Esophagus (tissue), 2 donors: ENCODE results near the gene MORF4L1. TPM values are rescaled to one million over a fixed set of nuclear protein-coding genes. Genes with fewer than 3 reads are reported as not detected.

Source experiments
- H3K27ac ChIP-seq, 2 donors: one replicate each; pipeline ENCODE4 v1.5.1; 2013; ENCODE audit warnings: low read depth in 2 of 2, mild to moderate bottlenecking in 2 of 2, inconsistent platforms in 1 of 2, low read length in 1 of 2, moderate library complexity in 1 of 2
- H3K27me3 ChIP-seq, 2 donors: one replicate each; pipeline ENCODE4 v1.6.1; 2013; ENCODE audit warnings: low read length in 2 of 2, control low read depth in 1 of 2, mild to moderate bottlenecking in 1 of 2; ENCODE audit not compliant: insufficient read depth in 2 of 2, control insufficient read depth in 1 of 2
- H3K36me3 ChIP-seq, 2 donors: one replicate each; pipeline ENCODE4 v1.6.1; 2013; ENCODE audit warnings: low read length in 1 of 2; ENCODE audit not compliant: control insufficient read depth in 2 of 2, insufficient read depth in 2 of 2
- H3K4me1 ChIP-seq, 2 donors: one replicate each; pipeline ENCODE4 v1.6.1; 2013; ENCODE audit warnings: low read length in 1 of 2; ENCODE audit not compliant: control insufficient read depth in 2 of 2, insufficient read depth in 2 of 2
- H3K4me3 ChIP-seq, 2 donors: one replicate each; pipeline ENCODE4 v1.5.1; 2013; ENCODE audit warnings: low read length in 2 of 2, mild to moderate bottlenecking in 2 of 2, low read depth in 1 of 2, moderate library complexity in 1 of 2
- H3K9me3 ChIP-seq, 2 donors: one replicate each; pipeline ENCODE4 v1.6.1; 2013; ENCODE audit warnings: mild to moderate bottlenecking in 2 of 2, low read depth in 1 of 2, low read length in 1 of 2, moderate library complexity in 1 of 2; ENCODE audit not compliant: control insufficient read depth in 2 of 2, insufficient read depth in 1 of 2
- WGBS, 2 donors: extraction: QIAGEN DNeasy Blood & Tissue Kit; methylation state at CpG; one replicate each; pipeline ENCODE4 v1.1.7; 2013; 5-methylcytosine and 5-hydroxymethylcytosine counted together
- polyA plus RNA-seq, 2 donors: library from polyadenylated mRNA; stranded (reverse); fragments of 200-250 nt; gene quantifications; one replicate each; pipeline ENCODE4 v1.2.3, GENCODE V29; 2013
- donor health status: healthy with polysubstance abuse.
- donor health status: Bipolar disorder and iron deficiency.

The MORF4L1 gene
- polyA plus RNA-seq, 2 donors, result 47.6 to 126 TPM

DNA sequence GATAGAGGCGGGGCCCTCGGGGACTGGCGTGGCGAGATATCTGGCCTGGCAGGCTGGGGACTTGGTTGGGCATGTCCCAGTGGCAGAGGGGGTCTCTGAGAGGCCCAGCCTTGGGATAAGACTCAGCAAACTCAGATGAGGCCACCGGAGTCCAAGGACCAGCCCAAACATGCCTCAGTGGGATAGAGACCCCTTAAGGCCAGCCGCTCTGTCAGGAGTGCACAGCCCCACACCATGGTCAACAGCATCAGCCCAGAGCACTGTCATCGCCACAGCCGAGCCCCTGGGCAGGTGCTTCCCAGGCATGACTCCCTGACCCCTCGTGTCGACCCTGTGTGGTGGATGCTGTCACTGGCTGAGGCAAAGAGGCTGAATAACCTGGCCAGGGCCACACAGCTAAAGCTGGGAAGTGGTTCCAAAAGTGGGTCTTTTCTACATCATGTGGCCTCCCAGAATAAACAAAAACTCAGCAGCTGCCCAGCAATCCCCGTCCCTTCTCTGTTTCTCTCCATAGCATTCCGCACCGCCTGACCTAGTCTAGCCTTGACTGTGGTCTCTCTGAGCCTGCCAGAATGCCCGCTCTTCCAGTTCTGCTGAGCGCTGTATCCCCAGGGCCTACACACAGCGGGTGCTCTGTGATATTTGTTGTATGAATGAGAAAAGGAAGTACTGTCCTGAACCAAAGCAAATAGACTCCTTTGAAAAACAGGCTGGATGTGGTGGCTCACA, 57.0 kb downstream of the MORF4L1 start:
- Histone ChIP-seq H3K4me1 (peaks cover 11 to 38% of the 10 kb centered on the region in 2 donors), H3K36me3 (peaks cover 0 to 41% of the 10 kb centered on the region in 2 donors), H3K27ac (peak overlapping the region; percentile 45 to 55), H3K27me3 (no peaks in the 10 kb centered on the region), H3K9me3 (no peaks in the 10 kb centered on the region), H3K4me3 (no peak overlapping the region)
- 79 to 81% methylated on average over 16 of the region's 16 CpGs for WGBS, 2 donors

GRCh38 chr15:78930577-78931388, 58.1 kb downstream of the MORF4L1 start:
- H3K9me3 ChIP-seq, result no peaks in the 10 kb centered on the region
- no peak overlapping the region for H3K4me3 ChIP-seq
- H3K27me3 ChIP-seq, result no peaks in the 10 kb centered on the region
- 52 to 57% methylated on average over 11 of the region's 11 CpGs for WGBS, 2 donors
- H3K27ac ChIP-seq, result peak overlapping the region; percentile 83 to 92
- peaks cover 11 to 38% of the 10 kb centered on the region in 2 donors for H3K4me1 ChIP-seq
- peaks cover 0 to 33% of the 10 kb centered on the region in 2 donors for H3K36me3 ChIP-seq

DNA sequence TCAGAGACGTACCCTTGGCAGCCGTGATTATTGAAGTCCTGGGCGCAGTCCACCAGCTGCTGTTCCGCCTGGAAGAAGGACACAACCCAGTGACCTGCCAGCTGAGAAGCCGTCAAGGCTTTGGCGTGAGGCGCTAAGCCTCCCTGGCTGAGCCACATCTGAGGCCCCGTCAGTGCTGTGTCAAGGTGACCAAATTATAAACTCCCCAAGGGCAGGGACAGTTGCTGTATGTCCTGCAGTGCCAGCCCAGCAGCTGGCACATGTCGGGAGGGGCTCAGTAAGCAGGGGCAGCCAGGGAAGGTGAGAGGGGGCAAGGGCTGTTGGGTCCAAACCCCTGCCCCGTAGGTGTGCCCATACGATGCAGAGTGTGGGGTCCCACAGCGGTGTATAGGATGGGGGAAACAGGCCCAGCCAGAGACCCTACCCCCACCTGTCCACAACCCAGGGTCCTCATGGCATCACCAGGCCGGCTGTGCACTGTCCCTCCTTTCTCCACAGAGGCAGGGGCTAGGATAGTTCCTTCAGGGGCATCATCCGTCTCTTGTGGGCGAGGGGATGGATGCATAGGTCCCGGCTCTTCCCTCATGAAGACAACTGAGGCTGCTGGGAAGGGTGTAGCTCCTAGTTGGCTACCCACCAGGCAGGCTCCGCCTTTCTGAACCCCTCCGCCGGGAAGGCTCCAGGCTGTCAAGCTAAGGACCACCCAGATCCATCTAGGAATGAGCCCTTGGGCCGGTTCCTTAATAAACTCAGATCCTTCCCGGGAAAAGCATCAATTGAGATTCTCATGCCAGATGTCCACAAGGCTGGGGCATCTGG, 59.0 kb downstream of the MORF4L1 start:
- Histone ChIP-seq H3K36me3 (peaks cover 0 to 26% of the 10 kb centered on the region in 2 donors), H3K4me1 (peaks cover 11 to 35% of the 10 kb centered on the region in 2 donors), H3K27me3 (no peaks in the 10 kb centered on the region), H3K27ac (peak overlapping the region; percentile 70 to 92), H3K4me3 (no peak overlapping the region), H3K9me3 (no peaks in the 10 kb centered on the region)
- WGBS, 2 donors, result 73 to 84% methylated on average over 21 of the region's 21 CpGs

GRCh38 chr15:78932258-78932808, 59.6 kb downstream of the MORF4L1 start:
- peaks cover 11 to 33% of the 10 kb centered on the region in 2 donors for H3K4me1 ChIP-seq
- no peaks in the 10 kb centered on the region for H3K27me3 ChIP-seq
- no peak overlapping the region for H3K27ac ChIP-seq
- H3K4me3 ChIP-seq, result no peak overlapping the region
- WGBS, 2 donors, result 80 to 83% methylated on average over 13 of the region's 13 CpGs
- peaks cover 0 to 25% of the 10 kb centered on the region in 2 donors for H3K36me3 ChIP-seq
- no peaks in the 10 kb centered on the region for H3K9me3 ChIP-seq

DNA sequence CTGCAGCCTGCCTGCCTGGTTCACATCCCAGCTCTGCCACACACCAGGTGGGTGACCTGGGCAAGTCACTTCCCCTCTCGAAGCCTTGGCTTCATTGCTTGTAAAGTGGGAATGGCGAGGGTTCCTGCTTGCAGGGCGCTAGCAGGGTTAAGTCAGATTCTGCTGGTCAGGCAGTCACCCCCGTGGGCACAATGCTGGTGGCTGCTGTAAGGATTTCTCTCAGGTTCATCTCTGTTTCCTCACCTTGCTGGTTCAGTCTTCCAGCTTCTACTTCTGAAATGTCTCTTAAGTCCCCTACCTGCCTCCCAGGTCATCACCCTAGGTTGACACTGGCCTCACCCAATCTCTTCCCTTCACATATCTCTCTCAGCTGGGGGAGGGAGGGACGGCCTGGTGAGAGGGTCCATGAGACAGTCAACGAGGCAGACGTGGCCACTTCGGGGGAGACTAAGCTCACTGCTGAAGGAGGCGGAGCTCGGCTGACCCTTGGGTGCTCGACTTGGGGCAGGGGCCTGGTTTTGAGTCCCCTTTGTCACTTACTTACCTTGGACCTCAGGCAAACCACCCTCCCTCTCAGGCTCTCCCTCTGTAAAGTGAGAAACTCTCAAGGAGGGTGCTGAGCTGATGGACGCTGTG, 60.6 kb downstream of the MORF4L1 start:
- H3K27ac ChIP-seq, result no peak overlapping the region
- H3K36me3 ChIP-seq, result peaks cover 0 to 23% of the 10 kb centered on the region in 2 donors
- H3K27me3 ChIP-seq, result no peaks in the 10 kb centered on the region
- WGBS, 2 donors, result 77 to 86% methylated on average over 12 of the region's 12 CpGs
- H3K4me3 ChIP-seq, result no peak overlapping the region
- H3K9me3 ChIP-seq, result no peaks in the 10 kb centered on the region
- peaks cover 11 to 29% of the 10 kb centered on the region in 2 donors for H3K4me1 ChIP-seq

DNA sequence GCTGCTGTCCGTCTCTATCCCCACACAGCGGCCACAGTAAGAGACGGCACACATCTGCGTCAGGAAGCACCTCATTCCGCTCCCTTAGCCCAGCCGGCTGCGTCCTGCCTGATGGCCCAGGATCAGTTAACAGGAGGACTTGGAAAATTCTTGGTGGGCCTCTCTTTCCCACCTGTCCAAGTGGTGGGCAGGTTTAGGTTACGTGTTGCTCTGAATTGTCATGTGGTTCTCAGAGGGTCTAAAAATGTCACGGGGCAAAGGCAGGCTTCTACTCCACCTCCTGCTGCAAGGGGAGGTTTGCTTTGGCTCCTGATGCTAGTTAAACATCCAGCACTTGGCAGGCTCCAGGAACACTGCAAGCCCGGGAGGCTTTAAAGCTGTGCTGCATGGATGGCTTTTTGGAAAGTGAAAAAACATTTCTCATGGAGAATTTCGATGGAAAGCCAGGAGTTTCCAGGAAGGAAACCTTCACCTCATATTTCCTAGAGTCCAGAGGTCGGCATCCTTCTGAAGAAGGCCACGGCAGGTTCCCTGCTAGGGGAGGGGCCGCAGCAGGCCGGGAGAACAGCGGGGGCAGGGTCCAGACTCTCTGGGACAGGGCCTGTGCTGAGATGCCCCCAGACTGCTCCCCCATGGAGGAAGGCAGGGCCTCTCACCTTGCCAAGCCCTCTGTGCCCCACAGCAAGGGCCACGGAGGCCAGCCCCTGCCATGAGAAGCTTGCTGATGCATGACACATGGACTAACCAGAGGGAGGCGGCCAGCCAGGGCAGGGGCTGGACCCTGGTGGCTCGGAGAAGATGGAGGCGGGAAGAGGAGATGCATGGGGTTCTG, 61.3 kb downstream of the MORF4L1 start:
- H3K4me1 ChIP-seq, result peaks cover 11 to 29% of the 10 kb centered on the region in 2 donors
- WGBS, 2 donors, result 44 to 58% methylated on average over 20 of the region's 20 CpGs
- H3K4me3 ChIP-seq, result no peak overlapping the region
- no peak overlapping the region for H3K27ac ChIP-seq
- no peaks in the 10 kb centered on the region for H3K27me3 ChIP-seq
- H3K9me3 ChIP-seq, result no peaks in the 10 kb centered on the region
- H3K36me3 ChIP-seq, result peaks cover 0 to 23% of the 10 kb centered on the region in 2 donors

- Histone ChIP-seq H3K27ac (no peak overlapping the region), H3K27me3 (no peaks in the 10 kb centered on the region), H3K9me3 (no peaks in the 10 kb centered on the region), H3K4me3 (no peak overlapping the region), H3K4me1 (peaks cover 11 to 29% of the 10 kb centered on the region in 2 donors), H3K36me3 (peaks cover 0 to 23% of the 10 kb centered on the region in 2 donors)
- 61 to 68% methylated on average over 5 of the region's 5 CpGs for WGBS, 2 donors
Measured at GRCh38 chr15:78934655-78935023, 61.9 kb downstream of the MORF4L1 start.

- H3K36me3 ChIP-seq, result peaks cover 0 to 18% of the 10 kb centered on the region in 2 donors
- 61 to 66% methylated on average over 14 of the region's 14 CpGs for WGBS, 2 donors
- peaks cover 11% of the 10 kb centered on the region in 2 donors for H3K4me1 ChIP-seq
- no peak overlapping the region for H3K4me3 ChIP-seq
- H3K27ac ChIP-seq, result peak overlapping the region; percentile 24 to 61
- no peaks in the 10 kb centered on the region for H3K9me3 ChIP-seq
- H3K27me3 ChIP-seq, result no peaks in the 10 kb centered on the region
Measured at GRCh38 chr15:78937132-78937739, 64.5 kb downstream of the MORF4L1 start.
